Aorta (tissue), 5 donors: Measurements from ENCODE around the gene CHERP. TPM values are rescaled to one million over a fixed set of nuclear protein-coding genes. Genes with fewer than 3 reads are reported as not detected.
"Not testable (repeated sequence)": the region's sequence is repeated elsewhere in the genome, so short reads cannot be mapped to it uniquely, and the experiment has no call there.

Experiments used
- ATAC-seq: fragments of 200-7000 bp; cut with Tn5 transposase; one replicate; pipeline ENCODE4 v1.9.1; 2022; ENCODE audit warnings: moderate library complexity; ENCODE audit not compliant: low FRiP score
- DNase-seq, 2 donors: peaks; one replicate each; pipeline ENCODE4 v3.0.0-alpha.2; 2020
- H3K27ac ChIP-seq, 2 donors: one replicate each; pipeline ENCODE4 v1.5.1; 2013; ENCODE audit warnings: low read length in 2 of 2, mild to moderate bottlenecking in 2 of 2, moderate library complexity in 2 of 2, control low read depth in 1 of 2, inconsistent platforms in 1 of 2, low read depth in 1 of 2
- H3K27me3 ChIP-seq, 2 donors: one replicate each; pipeline ENCODE4 v1.6.1; 2013; ENCODE audit warnings: control low read depth in 1 of 2, low read length in 1 of 2, mild to moderate bottlenecking in 1 of 2, moderate library complexity in 1 of 2; ENCODE audit not compliant: insufficient read depth in 2 of 2, control insufficient read depth in 1 of 2
- H3K36me3 ChIP-seq, 2 donors: one replicate each; pipeline ENCODE4 v1.6.1; 2013; ENCODE audit warnings: control low read depth in 1 of 2, low read length in 1 of 2, mild to moderate bottlenecking in 1 of 2; ENCODE audit not compliant: insufficient read depth in 2 of 2, control insufficient read depth in 1 of 2
- H3K4me1 ChIP-seq, 2 donors: one replicate each; pipeline ENCODE4 v1.6.1; 2013; ENCODE audit warnings: low read length in 2 of 2, control low read depth in 1 of 2, mild to moderate bottlenecking in 1 of 2, moderate library complexity in 1 of 2; ENCODE audit not compliant: insufficient read depth in 2 of 2, control insufficient read depth in 1 of 2
- H3K4me3 ChIP-seq, 2 donors: one replicate each; pipeline ENCODE4 v1.5.1; 2013; ENCODE audit warnings: low read length in 2 of 2, control low read depth in 1 of 2, mild to moderate bottlenecking in 1 of 2
- H3K9me3 ChIP-seq: one replicate; pipeline ENCODE4 v1.6.1; 2013; ENCODE audit warnings: mild to moderate bottlenecking, low read length; ENCODE audit not compliant: control insufficient read depth
- WGBS, 2 donors: extraction: QIAGEN DNeasy Blood & Tissue Kit; methylation state at CpG; one replicate each; pipeline ENCODE4 v1.1.7; 2013; 5-methylcytosine and 5-hydroxymethylcytosine counted together
- intact Hi-C, 2 donors: fragments of 100-400 bp; cut with DNase I; formaldehyde crosslinking; loops; one replicate each; pipeline versions ENCODE4 v1.14.2 to v1.15.0; 2022
- polyA plus RNA-seq, 2 donors: library from polyadenylated mRNA; stranded (reverse); fragments of 200-250 nt; gene quantifications; one replicate each; pipeline ENCODE4 v1.2.3, GENCODE V29; 2013
- total RNA-seq, 2 donors: library from RNA; stranded (reverse); fragmentation: NEBNext Ultra II Directional; extraction: Animal tissue kit (Norgen Biotek cat#: 25700); gene quantifications; one replicate each; pipeline ENCODE4 v1.2.1, GENCODE V29; 2021
- donor health status: healthy with polysubstance abuse.
- donor health status: Bipolar disorder and iron deficiency.
- donor health status: DM: no; HTN: no; CAD: no.
- donor health status: DM: no; HTN: no; CAD: no.
- donor health status: DM: yes; HTN: yes; CAD: no.

The CHERP gene
- total and polyA plus RNA-seq, 4 donors: 5.5 to 36.6 (median 24.9) TPM

DNA sequence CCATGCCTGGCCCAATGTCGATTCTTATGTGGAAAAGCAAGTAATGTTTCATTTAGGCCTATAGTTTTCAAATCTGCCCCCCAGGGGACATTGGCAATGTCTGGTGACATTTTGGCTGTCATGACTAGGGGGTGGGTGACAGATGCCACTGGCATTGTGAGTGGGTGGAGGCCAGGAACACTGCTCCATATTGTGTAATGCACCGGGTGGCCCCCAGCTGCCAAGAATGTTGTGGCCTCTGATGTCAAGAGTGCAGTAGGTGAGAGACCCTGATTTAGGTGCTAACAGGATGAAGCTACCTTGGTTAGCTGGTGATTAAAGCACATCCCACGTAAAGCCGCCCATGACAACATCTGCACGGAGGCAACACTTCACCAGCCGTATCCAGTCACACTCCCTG lies 35.3 kb downstream of the CHERP start:
- WGBS, 2 donors: 86 to 91% methylated on average over 6 of the region's 6 CpGs
- DNase-seq (no peak), ATAC-seq (no peak)
- H3K9me3 ChIP-seq: no peaks in the 10 kb centered on the region
- H3K27ac ChIP-seq: no peak overlapping the region
- H3K4me1 ChIP-seq: no peaks in the 10 kb centered on the region
- no peak overlapping the region for H3K4me3 ChIP-seq
- intact Hi-C loops: no loop called here
- H3K36me3 ChIP-seq: peaks cover 2 to 4% of the 10 kb centered on the region in 2 donors
- no peaks in the 10 kb centered on the region for H3K27me3 ChIP-seq

DNA sequence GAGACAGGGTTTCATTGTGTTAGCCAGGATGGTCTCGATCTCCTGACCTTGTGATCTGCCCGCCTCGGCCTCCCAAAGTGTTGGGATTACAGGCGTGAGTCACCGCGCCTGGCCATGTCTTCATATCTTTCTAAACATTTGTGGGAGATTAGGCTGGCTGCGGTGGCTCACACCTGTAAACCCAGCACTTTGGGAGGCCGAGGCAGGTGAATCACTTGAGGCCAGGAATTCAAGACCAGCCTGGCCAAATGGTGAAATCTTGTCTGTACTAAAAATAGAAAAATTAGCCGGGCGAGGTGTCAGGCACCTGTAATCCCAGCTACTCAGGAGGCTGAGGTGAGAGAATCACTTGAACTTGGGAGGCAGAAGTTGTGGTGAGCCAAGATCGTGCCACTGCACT lies 36.1 kb downstream of the CHERP start:
- H3K27me3 ChIP-seq, DNase-seq, intact Hi-C loops, H3K4me3 ChIP-seq, H3K9me3 ChIP-seq, H3K36me3 ChIP-seq, ATAC-seq, H3K4me1 ChIP-seq, H3K27ac ChIP-seq: not testable (repeated sequence)
- 95 to 96% methylated on average over 11 of the region's 11 CpGs for WGBS, 2 donors

DNA sequence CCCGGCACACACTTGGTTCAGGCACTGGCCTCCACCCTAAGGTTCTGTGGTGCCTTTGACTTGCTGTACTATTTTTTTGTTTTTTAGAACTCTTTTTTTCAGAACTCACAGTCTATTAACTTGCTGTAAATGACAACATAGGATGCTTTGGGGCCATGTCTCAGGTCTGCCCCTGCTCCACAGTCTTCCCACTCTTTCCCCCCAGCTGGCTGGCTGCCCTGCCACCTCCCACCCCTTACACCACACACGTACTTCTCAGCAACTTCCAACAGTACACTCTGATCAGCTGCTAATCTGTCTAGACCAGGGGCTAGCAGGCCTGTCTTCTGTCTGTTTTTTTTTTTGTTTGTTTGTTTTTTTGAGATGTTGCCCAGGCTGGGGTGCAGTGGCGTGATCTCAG lies 38.0 kb downstream of the CHERP start:
- Histone ChIP-seq H3K27ac (no peak overlapping the region), H3K4me1 (no peaks in the 10 kb centered on the region), H3K4me3 (no peak overlapping the region), H3K36me3 (peaks cover 2 to 4% of the 10 kb centered on the region in 2 donors), H3K27me3 (no peaks in the 10 kb centered on the region), H3K9me3 (no peaks in the 10 kb centered on the region)
- no peak for DNase-seq
- 82 to 87% methylated on average over 3 of the region's 3 CpGs for WGBS, 2 donors
- no peak for ATAC-seq
- intact Hi-C loops: no loop called here

DNA sequence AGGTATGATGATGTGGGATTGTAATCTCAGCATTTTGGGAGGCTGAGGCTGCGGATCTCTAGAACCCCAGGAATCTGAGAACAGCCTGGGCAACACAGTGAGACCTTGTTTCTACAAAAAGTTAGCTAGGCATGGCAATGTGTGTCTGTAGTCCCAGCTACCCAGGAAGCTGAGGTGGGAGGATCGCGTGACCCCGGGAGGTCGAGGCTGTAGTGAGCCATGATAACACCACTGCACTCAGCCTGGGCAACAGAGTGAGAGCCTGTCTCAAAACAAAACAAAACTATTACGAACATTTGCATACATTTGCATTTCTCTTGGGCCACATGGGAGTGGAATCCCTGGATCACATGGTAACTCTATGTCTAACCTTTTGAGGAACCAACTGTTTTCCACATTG lies 44.4 kb downstream of the CHERP start:
- ATAC-seq: no peak
- H3K27ac ChIP-seq: no peak overlapping the region
- no peaks in the 10 kb centered on the region for H3K9me3 ChIP-seq
- no peak for DNase-seq
- no peaks in the 10 kb centered on the region for H3K4me1 ChIP-seq
- no peaks in the 10 kb centered on the region for H3K36me3 ChIP-seq
- 88 to 94% methylated on average over 6 of the region's 6 CpGs for WGBS, 2 donors
- intact Hi-C loops: no loop called here
- no peak overlapping the region for H3K4me3 ChIP-seq
- H3K27me3 ChIP-seq: no peaks in the 10 kb centered on the region

DNA sequence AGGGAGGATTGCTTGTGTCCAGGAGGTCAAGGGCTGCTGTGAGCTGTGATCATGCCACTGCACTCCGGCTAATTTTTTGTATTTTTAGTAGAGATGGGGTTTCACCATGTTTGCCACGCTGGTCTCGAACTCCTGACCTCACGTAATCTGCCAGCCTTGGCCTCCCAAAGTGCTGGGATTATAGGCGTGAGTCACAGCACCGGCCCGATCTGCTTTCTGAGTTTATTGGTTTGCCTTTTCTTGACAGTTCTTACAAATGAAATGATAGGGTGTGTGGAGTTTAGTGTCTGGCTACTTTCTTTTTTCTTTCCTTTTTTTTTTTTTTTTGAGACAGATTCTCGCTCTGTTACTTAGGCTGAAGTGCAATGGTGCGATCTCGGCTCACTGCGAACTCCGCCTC lies 45.2 kb downstream of the CHERP start:
- DNase-seq: no peak
- Histone ChIP-seq H3K36me3 (no peaks in the 10 kb centered on the region), H3K4me3 (no peak overlapping the region), H3K9me3 (no peaks in the 10 kb centered on the region), H3K27me3 (no peaks in the 10 kb centered on the region), H3K4me1 (no peaks in the 10 kb centered on the region), H3K27ac (no peak overlapping the region)
- WGBS, 2 donors: 85 to 86% methylated on average over 12 of the region's 12 CpGs
- intact Hi-C loops: no loop called here
- no peak for ATAC-seq

DNA sequence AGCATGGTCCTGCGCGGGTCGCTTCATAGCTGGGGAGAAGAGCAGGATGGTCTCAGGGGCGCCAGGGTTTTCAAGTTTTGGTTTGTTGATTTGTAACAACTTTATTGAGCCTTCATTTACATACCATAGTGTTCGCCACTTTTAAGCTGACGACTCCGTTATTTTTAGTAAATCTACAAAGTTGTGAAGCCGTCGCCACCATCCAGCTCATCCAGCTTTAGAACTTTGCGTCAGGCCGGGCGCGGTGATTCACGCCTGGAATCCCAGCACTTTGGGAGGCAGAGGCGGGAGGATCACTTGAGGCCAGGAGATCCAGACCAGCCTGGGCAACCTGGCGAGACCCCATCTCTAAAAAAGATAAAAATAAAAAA lies 45.6 kb downstream of the CHERP start:
- intact Hi-C loops: no loop called here
- H3K27me3 ChIP-seq: no peaks in the 10 kb centered on the region
- peak in 1 of 2 donors; percentile 90 for DNase-seq
- peak overlapping the region in 1 of 2 donors; percentile 15 for H3K27ac ChIP-seq
- 12 to 15% methylated on average over 16 of the region's 16 CpGs for WGBS, 2 donors
- H3K9me3 ChIP-seq: no peaks in the 10 kb centered on the region
- ATAC-seq: peak; percentile 5
- H3K4me1 ChIP-seq: no peaks in the 10 kb centered on the region
- H3K36me3 ChIP-seq: no peaks in the 10 kb centered on the region
- peak overlapping the region; percentile 49 to 74 for H3K4me3 ChIP-seq

DNA sequence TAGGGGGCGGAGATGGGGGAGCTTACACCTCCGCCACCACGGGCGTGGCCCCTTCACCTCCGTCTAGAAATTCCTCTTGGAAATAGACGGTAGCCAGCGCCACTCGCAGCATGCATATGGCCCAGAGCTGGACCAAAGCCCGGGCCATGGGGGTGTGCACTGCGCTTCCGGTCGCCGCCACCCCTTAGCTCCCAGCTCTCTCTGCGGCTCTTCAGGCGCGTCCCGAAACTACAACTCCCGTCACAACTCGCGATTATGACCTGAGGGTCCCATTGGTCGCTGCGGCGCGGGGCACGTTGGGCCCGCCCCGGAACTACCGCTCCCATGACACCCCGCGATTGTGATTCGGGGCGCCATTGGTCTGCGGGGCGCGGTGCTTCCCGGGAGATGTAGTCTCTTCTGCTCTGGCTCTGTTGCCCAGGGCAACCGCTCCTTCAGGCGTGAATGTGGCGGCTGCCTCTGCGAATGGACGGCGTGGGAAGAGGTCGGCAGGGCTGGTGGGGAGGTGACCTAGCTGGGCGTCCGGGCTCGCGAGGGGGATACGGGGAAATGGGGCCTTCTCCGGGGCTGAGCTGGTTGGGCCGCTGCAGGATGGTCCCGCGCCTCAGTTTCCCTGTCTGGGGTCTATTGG lies 46.1 kb downstream of the CHERP start, which contains the start of the genes C19orf44 and CALR3:
Gene C19orf44, plus strand, starts transcription at position 413 of the 631 bp plus-strand sequence. CDS start 4,399 bp downstream, outside the sequence.
Gene CALR3, minus strand, starts transcription at position 186 of the 631 bp plus-strand sequence. Its CDS starts 38 bp downstream, at position 148.
- no peaks in the 10 kb centered on the region for H3K36me3 ChIP-seq
- no peaks in the 10 kb centered on the region for H3K4me1 ChIP-seq
- ATAC-seq (peak; percentile 100), DNase-seq (peak; percentile 99)
- H3K4me3 ChIP-seq: peak within 1 kb of the TSS; percentile 74 to 77
- H3K9me3 ChIP-seq: no peaks in the 10 kb centered on the region
- WGBS, 2 donors: 0 to 1% methylated on average over 46 to 52 of the region's 52 CpGs
- intact Hi-C loops: no loop called here
- H3K27me3 ChIP-seq: no peaks in the 10 kb centered on the region
- H3K27ac ChIP-seq: peak within 1 kb of the TSS in 1 of 2 donors; percentile 15

DNA sequence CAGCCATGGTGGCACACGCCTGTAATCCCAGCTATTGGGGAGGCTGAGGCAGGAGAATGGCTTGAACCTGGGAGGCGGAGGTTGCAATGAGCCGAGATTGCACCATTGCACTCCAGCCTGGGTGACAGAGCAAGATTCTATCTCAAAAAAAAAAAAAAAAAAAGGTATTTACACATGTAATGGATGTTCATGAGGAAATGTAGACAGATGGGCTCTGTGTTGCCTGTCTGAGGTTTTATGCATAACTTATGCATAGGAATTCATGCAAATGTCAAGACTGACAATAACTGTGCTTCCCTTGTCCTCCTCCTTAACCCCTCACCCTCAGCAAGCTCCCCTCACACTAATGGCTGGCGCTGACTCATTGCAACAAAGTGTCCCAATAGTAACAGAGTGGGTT lies 55.8 kb downstream of the CHERP start:
- H3K27me3 ChIP-seq, DNase-seq, ATAC-seq, H3K4me3 ChIP-seq, intact Hi-C loops, H3K27ac ChIP-seq, H3K36me3 ChIP-seq, H3K4me1 ChIP-seq, H3K9me3 ChIP-seq: not testable (repeated sequence)
- WGBS, 2 donors: 92 to 96% methylated on average over 4 of the region's 4 CpGs

DNA sequence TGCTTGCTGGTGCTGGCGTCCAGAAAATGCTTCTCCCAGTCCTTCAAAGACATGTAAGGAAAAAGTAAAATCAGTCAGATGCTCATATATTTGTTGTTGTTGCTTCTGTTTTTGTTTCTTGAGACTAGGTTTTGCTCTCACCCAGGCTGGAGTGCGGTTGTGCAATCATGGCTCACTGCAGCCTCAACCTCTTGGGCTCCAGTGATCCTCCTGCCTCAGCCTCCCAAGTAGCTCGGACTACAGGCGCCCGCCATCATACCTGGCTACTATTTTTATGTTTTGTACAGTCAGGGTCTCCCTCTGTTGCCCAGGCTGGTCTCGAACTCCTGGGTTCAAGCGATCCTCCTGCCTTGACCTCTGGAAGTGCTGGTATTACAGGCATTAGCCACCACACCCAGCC lies 59.5 kb downstream of the CHERP start:
- intact Hi-C loops: no loop called here
- no peaks in the 10 kb centered on the region for H3K27me3 ChIP-seq
- DNase-seq (no peak), ATAC-seq (no peak)
- no peak overlapping the region for H3K4me3 ChIP-seq
- 81 to 91% methylated on average over 7 of the region's 7 CpGs for WGBS, 2 donors
- H3K27ac ChIP-seq: no peak overlapping the region
- H3K4me1 ChIP-seq: no peaks in the 10 kb centered on the region
- H3K9me3 ChIP-seq: no peaks in the 10 kb centered on the region
- no peaks in the 10 kb centered on the region for H3K36me3 ChIP-seq
